Hepatocyte (in vitro differentiated cells): ENCODE measurements around the gene USO1. TPM values are rescaled to one million over a fixed set of nuclear protein-coding genes. Genes with fewer than 3 reads are reported as not detected.

Source experiments
- DNase-seq: peaks from one replicate; pipeline ENCODE4 v3.0.0-alpha.2; 2016; ENCODE audit warnings: low spot score
- H2AFZ ChIP-seq: fragments of 200-600 bp; sonication (generic); 2 replicates; pipeline ENCODE4 v1.6.0; 2016; ENCODE audit warnings: antibody characterized with exemption, mild to moderate bottlenecking
- H3K27ac ChIP-seq: fragments of 200-600 bp; sonication (generic); 2 replicates; pipeline ENCODE4 v1.5.1; 2016; ENCODE audit warnings: mild to moderate bottlenecking
- H3K27me3 ChIP-seq: fragments of 200-600 bp; sonication (generic); 2 replicates; pipeline ENCODE4 v1.6.1; 2016
- H3K36me3 ChIP-seq: fragments of 200-600 bp; sonication (generic); replicated peaks from 2 replicates; pipeline ENCODE4 v1.5.1; 2016; ENCODE audit warnings: low read depth; ENCODE audit not compliant: insufficient read depth
- H3K4me1 ChIP-seq: fragments of 200-600 bp; sonication (generic); 2 replicates; pipeline ENCODE4 v1.5.1; 2016; ENCODE audit warnings: mild to moderate bottlenecking, moderate library complexity; ENCODE audit not compliant: insufficient read depth
- H3K4me2 ChIP-seq: fragments of 200-600 bp; sonication (generic); 2 replicates; pipeline ENCODE4 v1.6.0; 2016
- H3K4me3 ChIP-seq: fragments of 200-600 bp; sonication (generic); 2 replicates; pipeline ENCODE4 v1.5.1; 2016; ENCODE audit warnings: mild to moderate bottlenecking
- H3K79me2 ChIP-seq: fragments of 200-600 bp; sonication (generic); 2 replicates; pipeline ENCODE4 v1.6.0; 2017; ENCODE audit warnings: mild to moderate bottlenecking
- H3K9me2 ChIP-seq: fragments of 200-600 bp; sonication (generic); replicated peaks from 2 replicates; pipeline ENCODE4 v1.6.0; 2017; ENCODE audit warnings: mild to moderate bottlenecking; ENCODE audit not compliant: insufficient read depth
- H3K9me3 ChIP-seq: fragments of 200-600 bp; sonication (generic); 2 replicates; pipeline ENCODE4 v1.5.1; 2016; ENCODE audit warnings: low read depth, mild to moderate bottlenecking
- H4K20me1 ChIP-seq: fragments of 200-600 bp; sonication (generic); 2 replicates; pipeline ENCODE4 v1.6.0; 2016; ENCODE audit warnings: mild to moderate bottlenecking; ENCODE audit not compliant: insufficient read depth, poor library complexity, severe bottlenecking
- CTCF ChIP-seq: fragments of 200-600 bp; sonication (generic); IDR thresholded peaks from 2 replicates; pipeline ENCODE4 v1.5.1; 2016; ENCODE audit warnings: antibody characterized with exemption, mild to moderate bottlenecking; ENCODE audit not compliant: poor library complexity
- EZH2 ChIP-seq: fragments of 200-600 bp; sonication (generic); IDR thresholded peaks from 2 replicates; pipeline ENCODE4 v1.6.1; 2016; ENCODE audit warnings: antibody characterized with exemption, mild to moderate bottlenecking, borderline replicate concordance
- EZH2phosphoT487 ChIP-seq: fragments of 200-600 bp; sonication (generic); IDR thresholded peaks from one replicate; pipeline ENCODE4 v1.6.1; 2018; ENCODE audit warnings: antibody characterized with exemption, mild to moderate bottlenecking, low read depth, moderate library complexity; ENCODE audit not compliant: unreplicated experiment, severe bottlenecking
- WGBS: methylation state at CpG from one replicate; pipeline ENCODE4 v1.1.6; 2016; ENCODE audit warnings: low lambda C conversion rate; ENCODE audit errors: missing lambda C conversion rate; 5-methylcytosine and 5-hydroxymethylcytosine counted together
- polyA plus RNA-seq: library from polyadenylated mRNA; unstranded; fragments of >200 nt; fragmentation: Nextera tagmentation; extraction: Ambion mirVana; gene quantifications from 2 replicates; pipeline ENCODE4 v1.2.1, GENCODE V29; 2016
- total RNA-seq: library from RNA; depleted of rRNA; stranded (reverse); fragments of >200 nt; gene quantifications from 2 replicates; pipeline ENCODE4 v1.2.3, GENCODE V29; 2014

The USO1 gene
- total and polyA plus RNA-seq, 2 experiments from 2014 or later: 50.4 to 113 TPM

- Histone ChIP-seq H3K36me3 (no peaks in the 10 kb centered on the region), H3K4me1 (no peaks in the 10 kb centered on the region), H3K4me2 (no peak overlapping the region), H3K4me3 (no peak overlapping the region), H4K20me1 (no peaks in the 10 kb centered on the region), H3K9me3 (no peaks in the 10 kb centered on the region), H3K27me3 (no peaks in the 10 kb centered on the region), H3K9me2 (no peaks in the 10 kb centered on the region), H2AFZ (no peak overlapping the region), H3K27ac (no peak overlapping the region), H3K79me2 (no peaks in the 10 kb centered on the region)
- no peak for DNase-seq
- no peak for TF ChIP-seq EZH2phosphoT487
- TF ChIP-seq CTCF: no peak
- TF ChIP-seq EZH2: no peak
Observed at GRCh38 chr4:75781305-75781704, 56.9 kb downstream of the USO1 start.

- H3K27ac ChIP-seq: no peak overlapping the region
- H3K79me2 ChIP-seq: no peaks in the 10 kb centered on the region
- H3K4me3 ChIP-seq: no peak overlapping the region
- WGBS: 96% methylated on average over 1 of the region's 1 CpG
- H3K9me3 ChIP-seq: no peaks in the 10 kb centered on the region
- no peak for TF ChIP-seq EZH2
- TF ChIP-seq EZH2phosphoT487: no peak
- TF ChIP-seq CTCF: no peak
- H2AFZ ChIP-seq: no peak overlapping the region
- H3K4me2 ChIP-seq: no peak overlapping the region
- no peaks in the 10 kb centered on the region for H4K20me1 ChIP-seq
- no peaks in the 10 kb centered on the region for H3K36me3 ChIP-seq
- no peaks in the 10 kb centered on the region for H3K9me2 ChIP-seq
- H3K27me3 ChIP-seq: no peaks in the 10 kb centered on the region
- H3K4me1 ChIP-seq: no peaks in the 10 kb centered on the region
- DNase-seq: no peak
Observed at GRCh38 chr4:75786526-75786925, 62.1 kb downstream of the USO1 start.

GRCh38 chr4:75786938-75787337, 62.6 kb downstream of the USO1 start:
- no peaks in the 10 kb centered on the region for H3K79me2 ChIP-seq
- H3K27ac ChIP-seq: no peak overlapping the region
- TF ChIP-seq CTCF (no peak), EZH2 (no peak), EZH2phosphoT487 (no peak)
- H3K4me2 ChIP-seq: no peak overlapping the region
- H4K20me1 ChIP-seq: no peaks in the 10 kb centered on the region
- no peaks in the 10 kb centered on the region for H3K4me1 ChIP-seq
- no peaks in the 10 kb centered on the region for H3K27me3 ChIP-seq
- no peaks in the 10 kb centered on the region for H3K36me3 ChIP-seq
- DNase-seq: no peak
- WGBS: 89% methylated on average over 1 of the region's 1 CpG
- no peak overlapping the region for H2AFZ ChIP-seq
- no peak overlapping the region for H3K4me3 ChIP-seq
- no peaks in the 10 kb centered on the region for H3K9me2 ChIP-seq
- no peaks in the 10 kb centered on the region for H3K9me3 ChIP-seq

- no peaks in the 10 kb centered on the region for H3K9me3 ChIP-seq
- TF ChIP-seq EZH2phosphoT487: no peak
- TF ChIP-seq CTCF: no peak
- no peak for TF ChIP-seq EZH2
- H3K4me2 ChIP-seq: no peak overlapping the region
- no peaks in the 10 kb centered on the region for H3K9me2 ChIP-seq
- H3K79me2 ChIP-seq: no peaks in the 10 kb centered on the region
- H4K20me1 ChIP-seq: no peaks in the 10 kb centered on the region
- H3K4me1 ChIP-seq: no peaks in the 10 kb centered on the region
- DNase-seq: no peak
- 91% methylated on average over 1 of the region's 1 CpG for WGBS
- H3K27me3 ChIP-seq: no peaks in the 10 kb centered on the region
- no peaks in the 10 kb centered on the region for H3K36me3 ChIP-seq
- H3K27ac ChIP-seq: no peak overlapping the region
- no peak overlapping the region for H3K4me3 ChIP-seq
- no peak overlapping the region for H2AFZ ChIP-seq
Observed at GRCh38 chr4:75790024-75790423, 65.6 kb downstream of the USO1 start.
